Tibial nerve (tissue), 4 donors: ENCODE results near the gene TSC22D1.

Experiments used
- EP300 ChIP-seq, 2 donors: sonication (generic); formaldehyde crosslinking; IDR thresholded peaks; one replicate each; pipeline ENCODE4 v1.6.1; 2017; ENCODE audit warnings: antibody characterized with exemption in 2 of 2, mild to moderate bottlenecking in 1 of 2
- POLR2A ChIP-seq, 2 donors: fragments of 450-650 bp; IDR thresholded peaks; one replicate each; pipeline ENCODE4 v1.6.1; 2017; ENCODE audit warnings: antibody characterized with exemption in 2 of 2, mild to moderate bottlenecking in 2 of 2, moderate library complexity in 2 of 2
- TF ChIP-seq, protein P1 (sequence below), 5 experiments: fragments of 200-600 bp in 3 of 5; fragments of 450-650 bp in 2 of 5; sonication (generic) in 3 of 5; IDR thresholded peaks; one replicate each; pipeline ENCODE4 v1.5.1; 2016 to 2019; ENCODE audit warnings: antibody characterized with exemption in 5 of 5, mild to moderate bottlenecking in 3 of 5, moderate library complexity in 2 of 5

DNA sequence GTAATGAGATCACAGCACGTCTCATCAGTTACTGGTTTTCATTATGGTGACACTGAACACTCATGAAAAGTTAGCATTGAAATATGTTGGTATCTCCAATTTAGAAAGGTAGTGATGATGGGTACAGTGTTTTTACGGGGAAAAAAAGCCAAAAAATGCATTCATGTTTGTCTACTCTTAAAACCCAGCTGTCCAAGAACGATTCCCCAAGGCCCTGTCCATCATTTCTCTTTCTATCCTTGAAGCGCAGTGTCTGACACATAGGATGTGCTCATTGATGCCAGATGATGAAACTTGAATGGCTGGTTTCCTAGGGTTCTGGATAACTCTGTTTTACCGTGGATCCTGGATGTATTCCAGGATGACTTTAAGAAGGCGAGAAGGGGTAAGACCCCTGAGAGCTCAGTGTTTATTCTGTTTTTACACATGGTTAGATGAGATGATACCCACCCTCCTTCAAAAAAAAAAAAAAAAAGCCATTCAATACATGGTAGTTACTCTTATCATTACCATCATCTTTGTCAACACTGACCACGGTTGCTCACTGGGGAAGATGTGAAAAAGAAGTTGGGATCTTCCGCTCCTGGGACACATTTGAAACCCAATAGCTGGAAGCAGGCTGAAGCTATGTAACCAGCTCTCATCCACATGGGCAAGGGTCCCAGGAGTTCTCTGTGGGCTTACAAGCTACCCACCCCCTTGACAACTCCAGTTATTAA is 180.0 kb downstream of the TSC22D1 start:
- no peak for TF ChIP-seq POLR2A (IDR thresholded peaks at IDR 0.05)
- TF ChIP-seq, protein P1, sequence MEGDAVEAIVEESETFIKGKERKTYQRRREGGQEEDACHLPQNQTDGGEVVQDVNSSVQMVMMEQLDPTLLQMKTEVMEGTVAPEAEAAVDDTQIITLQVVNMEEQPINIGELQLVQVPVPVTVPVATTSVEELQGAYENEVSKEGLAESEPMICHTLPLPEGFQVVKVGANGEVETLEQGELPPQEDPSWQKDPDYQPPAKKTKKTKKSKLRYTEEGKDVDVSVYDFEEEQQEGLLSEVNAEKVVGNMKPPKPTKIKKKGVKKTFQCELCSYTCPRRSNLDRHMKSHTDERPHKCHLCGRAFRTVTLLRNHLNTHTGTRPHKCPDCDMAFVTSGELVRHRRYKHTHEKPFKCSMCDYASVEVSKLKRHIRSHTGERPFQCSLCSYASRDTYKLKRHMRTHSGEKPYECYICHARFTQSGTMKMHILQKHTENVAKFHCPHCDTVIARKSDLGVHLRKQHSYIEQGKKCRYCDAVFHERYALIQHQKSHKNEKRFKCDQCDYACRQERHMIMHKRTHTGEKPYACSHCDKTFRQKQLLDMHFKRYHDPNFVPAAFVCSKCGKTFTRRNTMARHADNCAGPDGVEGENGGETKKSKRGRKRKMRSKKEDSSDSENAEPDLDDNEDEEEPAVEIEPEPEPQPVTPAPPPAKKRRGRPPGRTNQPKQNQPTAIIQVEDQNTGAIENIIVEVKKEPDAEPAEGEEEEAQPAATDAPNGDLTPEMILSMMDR (IDR thresholded peaks at IDR 0.05): no peak
- TF ChIP-seq EP300 (IDR thresholded peaks at IDR 0.05): no peak
